Ishikawa (cell line): Measurements from ENCODE around the gene DDRGK1.

Experiments used
- REST ChIP-seq: IDR thresholded peaks from 2 replicates; pipeline ENCODE4 v1.6.1; 2012; ENCODE audit warnings: low read depth, mild to moderate bottlenecking
- YY1 ChIP-seq: IDR thresholded peaks from 2 replicates; pipeline ENCODE4 v1.6.1; 2012; ENCODE audit warnings: low read depth

GRCh38 chr20:3164763-3165410, 39.6 kb downstream of the DDRGK1 start:
- TF ChIP-seq YY1 (no peak), REST (no peak)
